ENCODE measurements around the gene NDUFAF2.

NDUFAF2 gene

GRCh38 chr5:61000887-61001286 is 55.9 kb downstream of the NDUFAF2 start:
- H3K9me3 ChIP-seq (ENCODE audit: low read length) = no peaks in the 10 kb centered on the region
- no peaks in the 10 kb centered on the region for H3K4me1 ChIP-seq (ENCODE audit: insufficient read depth, low read length)
- no peaks in the 10 kb centered on the region for H3K27me3 ChIP-seq (ENCODE audit: insufficient read depth, low read length)
- no peak overlapping the region for H2AFZ ChIP-seq (ENCODE audit: low read depth, low read length)
- H3K36me3 ChIP-seq (ENCODE audit: insufficient read depth, low read length) = no peaks in the 10 kb centered on the region
- no peak overlapping the region for H3K4me3 ChIP-seq (ENCODE audit: low read length)

- H3K36me3 ChIP-seq (ENCODE audit: insufficient read depth, low read length) = no peaks in the 10 kb centered on the region
- H3K9me3 ChIP-seq (ENCODE audit: low read length) = no peaks in the 10 kb centered on the region
- no peaks in the 10 kb centered on the region for H3K4me1 ChIP-seq (ENCODE audit: insufficient read depth, low read length)
- no peaks in the 10 kb centered on the region for H3K27me3 ChIP-seq (ENCODE audit: insufficient read depth, low read length)
- no peak overlapping the region for H3K4me3 ChIP-seq (ENCODE audit: low read length)
- H2AFZ ChIP-seq (ENCODE audit: low read depth, low read length) = no peak overlapping the region
These were observed 56.6 kb downstream of the NDUFAF2 start for GRCh38 chr5:61001647-61002046.

- Histone ChIP-seq H2AFZ (ENCODE audit: low read depth, low read length) (no peak overlapping the region), H3K4me1 (ENCODE audit: insufficient read depth, low read length) (no peaks in the 10 kb centered on the region), H3K27me3 (ENCODE audit: insufficient read depth, low read length) (no peaks in the 10 kb centered on the region), H3K9me3 (ENCODE audit: low read length) (no peaks in the 10 kb centered on the region), H3K4me3 (ENCODE audit: low read length) (no peak overlapping the region), H3K36me3 (ENCODE audit: insufficient read depth, low read length) (no peaks in the 10 kb centered on the region)
These were observed 57.8 kb downstream of the NDUFAF2 start for GRCh38 chr5:61002611-61003355.

GRCh38 chr5:61004448-61004847 is 59.4 kb downstream of the NDUFAF2 start:
- Histone ChIP-seq H3K27me3 (ENCODE audit: insufficient read depth, low read length) (no peaks in the 10 kb centered on the region), H3K9me3 (ENCODE audit: low read length) (no peaks in the 10 kb centered on the region), H3K4me3 (ENCODE audit: low read length) (no peak overlapping the region), H2AFZ (ENCODE audit: low read depth, low read length) (no peak overlapping the region), H3K4me1 (ENCODE audit: insufficient read depth, low read length) (no peaks in the 10 kb centered on the region), H3K36me3 (ENCODE audit: insufficient read depth, low read length) (no peaks in the 10 kb centered on the region)

GRCh38 chr5:61009907-61010306 is 64.9 kb downstream of the NDUFAF2 start:
- Histone ChIP-seq H3K4me1 (ENCODE audit: insufficient read depth, low read length) (no peaks in the 10 kb centered on the region), H3K4me3 (ENCODE audit: low read length) (no peak overlapping the region), H3K27me3 (ENCODE audit: insufficient read depth, low read length) (no peaks in the 10 kb centered on the region), H3K36me3 (ENCODE audit: insufficient read depth, low read length) (no peaks in the 10 kb centered on the region), H3K9me3 (ENCODE audit: low read length) (no peaks in the 10 kb centered on the region), H2AFZ (ENCODE audit: low read depth, low read length) (no peak overlapping the region)

- Histone ChIP-seq H2AFZ (ENCODE audit: low read depth, low read length) (no peak overlapping the region), H3K4me1 (ENCODE audit: insufficient read depth, low read length) (no peaks in the 10 kb centered on the region), H3K4me3 (ENCODE audit: low read length) (no peak overlapping the region), H3K27me3 (ENCODE audit: insufficient read depth, low read length) (no peaks in the 10 kb centered on the region), H3K9me3 (ENCODE audit: low read length) (no peaks in the 10 kb centered on the region), H3K36me3 (ENCODE audit: insufficient read depth, low read length) (no peaks in the 10 kb centered on the region)
These were observed 65.8 kb downstream of the NDUFAF2 start for GRCh38 chr5:61010467-61011454.

GRCh38 chr5:61018062-61018461 is 73.1 kb downstream of the NDUFAF2 start:
- no peaks in the 10 kb centered on the region for H3K4me1 ChIP-seq (ENCODE audit: insufficient read depth, low read length)
- no peaks in the 10 kb centered on the region for H3K36me3 ChIP-seq (ENCODE audit: insufficient read depth, low read length)
- H3K9me3 ChIP-seq (ENCODE audit: low read length) = no peaks in the 10 kb centered on the region
- H2AFZ ChIP-seq (ENCODE audit: low read depth, low read length) = no peak overlapping the region
- H3K27me3 ChIP-seq (ENCODE audit: insufficient read depth, low read length) = no peaks in the 10 kb centered on the region
- H3K4me3 ChIP-seq (ENCODE audit: low read length) = no peak overlapping the region

GRCh38 chr5:61019642-61020041 is 74.6 kb downstream of the NDUFAF2 start:
- Histone ChIP-seq H3K4me1 (ENCODE audit: insufficient read depth, low read length) (no peaks in the 10 kb centered on the region), H2AFZ (ENCODE audit: low read depth, low read length) (no peak overlapping the region)

GRCh38 chr5:61020415-61020814 is 75.4 kb downstream of the NDUFAF2 start:
- no peaks in the 10 kb centered on the region for H3K36me3 ChIP-seq (ENCODE audit: insufficient read depth, low read length)
- no peaks in the 10 kb centered on the region for H3K27me3 ChIP-seq (ENCODE audit: insufficient read depth, low read length)
- H2AFZ ChIP-seq (ENCODE audit: low read depth, low read length) = no peak overlapping the region
- H3K4me1 ChIP-seq (ENCODE audit: insufficient read depth, low read length) = no peaks in the 10 kb centered on the region
- H3K4me3 ChIP-seq (ENCODE audit: low read length) = no peak overlapping the region
- H3K9me3 ChIP-seq (ENCODE audit: low read length) = no peaks in the 10 kb centered on the region

More at GRCh38 chr5:61019642-61020041, 74.6 kb downstream of the NDUFAF2 start:
- H3K9me3 ChIP-seq (ENCODE audit: low read length) = no peaks in the 10 kb centered on the region
- no peak overlapping the region for H3K4me3 ChIP-seq (ENCODE audit: low read length)
- H3K36me3 ChIP-seq (ENCODE audit: insufficient read depth, low read length) = no peaks in the 10 kb centered on the region
- H3K27me3 ChIP-seq (ENCODE audit: insufficient read depth, low read length) = no peaks in the 10 kb centered on the region

GRCh38 chr5:61023131-61023530 is 78.1 kb downstream of the NDUFAF2 start:
- Histone ChIP-seq H3K4me3 (ENCODE audit: low read length) (no peak overlapping the region), H2AFZ (ENCODE audit: low read depth, low read length) (no peak overlapping the region), H3K9me3 (ENCODE audit: low read length) (no peaks in the 10 kb centered on the region), H3K4me1 (ENCODE audit: insufficient read depth, low read length) (no peaks in the 10 kb centered on the region), H3K36me3 (ENCODE audit: insufficient read depth, low read length) (no peaks in the 10 kb centered on the region), H3K27me3 (ENCODE audit: insufficient read depth, low read length) (no peaks in the 10 kb centered on the region)

- H3K4me1 ChIP-seq (ENCODE audit: insufficient read depth, low read length) = no peaks in the 10 kb centered on the region
- no peak overlapping the region for H2AFZ ChIP-seq (ENCODE audit: low read depth, low read length)
- no peak overlapping the region for H3K4me3 ChIP-seq (ENCODE audit: low read length)
- no peaks in the 10 kb centered on the region for H3K36me3 ChIP-seq (ENCODE audit: insufficient read depth, low read length)
- no peaks in the 10 kb centered on the region for H3K9me3 ChIP-seq (ENCODE audit: low read length)
- H3K27me3 ChIP-seq (ENCODE audit: insufficient read depth, low read length) = no peaks in the 10 kb centered on the region
These were observed 81.0 kb downstream of the NDUFAF2 start for GRCh38 chr5:61026004-61026403.

- Histone ChIP-seq H3K9me3 (ENCODE audit: low read length) (no peaks in the 10 kb centered on the region), H2AFZ (ENCODE audit: low read depth, low read length) (no peak overlapping the region), H3K4me1 (ENCODE audit: insufficient read depth, low read length) (no peaks in the 10 kb centered on the region), H3K27me3 (ENCODE audit: insufficient read depth, low read length) (no peaks in the 10 kb centered on the region), H3K36me3 (ENCODE audit: insufficient read depth, low read length) (no peaks in the 10 kb centered on the region), H3K4me3 (ENCODE audit: low read length) (no peak overlapping the region)
These were observed 83.4 kb downstream of the NDUFAF2 start for GRCh38 chr5:61028382-61028781.

GRCh38 chr5:61029456-61030162 is 84.6 kb downstream of the NDUFAF2 start:
- H3K4me3 ChIP-seq (ENCODE audit: low read length) = no peak overlapping the region
- no peaks in the 10 kb centered on the region for H3K27me3 ChIP-seq (ENCODE audit: insufficient read depth, low read length)
- H2AFZ ChIP-seq (ENCODE audit: low read depth, low read length) = no peak overlapping the region
- H3K4me1 ChIP-seq (ENCODE audit: insufficient read depth, low read length) = no peaks in the 10 kb centered on the region
- H3K9me3 ChIP-seq (ENCODE audit: low read length) = no peaks in the 10 kb centered on the region
- H3K36me3 ChIP-seq (ENCODE audit: insufficient read depth, low read length) = no peaks in the 10 kb centered on the region
